Transverse colon (tissue), 3 donors: ENCODE results near the gene PEX10.

Experiments used
- CTCF ChIP-seq, 5 experiments: fragments of 200-600 bp in 3 of 5; fragments of 450-650 bp in 2 of 5; sonication (generic) in 3 of 5; IDR thresholded peaks; 1 replicate in 2 of 5; 2 replicates in 3 of 5; pipeline ENCODE4 v1.5.1; 2016 to 2017; ENCODE audit warnings: antibody characterized with exemption in 5 of 5, inconsistent platforms in 3 of 5, mild to moderate bottlenecking in 2 of 5, moderate library complexity in 1 of 5
- EP300 ChIP-seq: sonication (generic); formaldehyde crosslinking; IDR thresholded peaks from one replicate; pipeline ENCODE4 v1.6.1; 2017; ENCODE audit warnings: antibody characterized with exemption, low read depth
- POLR2A ChIP-seq: fragments of 450-650 bp; IDR thresholded peaks from one replicate; pipeline ENCODE4 v1.6.1; 2016; ENCODE audit warnings: antibody characterized with exemption, mild to moderate bottlenecking, moderate library complexity

GRCh38 chr1:2406451-2407041 lies 5.8 kb downstream of the PEX10 start:
- TF ChIP-seq CTCF (IDR thresholded peaks at IDR 0.05): no peak
- TF ChIP-seq EP300: no peak
- TF ChIP-seq POLR2A: no peak
